MCF 10A (cell line): Measurements from ENCODE around the gene SPHKAP. TPM values are rescaled to one million over a fixed set of nuclear protein-coding genes. Genes with fewer than 3 reads are reported as not detected.
"Not testable (repeated sequence)": the region's sequence is repeated elsewhere in the genome, so short reads cannot be mapped to it uniquely, and the experiment has no call there.

Source experiments
- Bru-seq: library from RNA; stranded (reverse); fragments of 400-500 nt; gene quantifications from one replicate; lab custom pipeline; 2021; lab: Mats Ljungman, UMichigan
- BruChase-seq, 2 experiments: library from RNA; stranded (reverse); fragments of 400-500 nt; gene quantifications; one replicate each; lab custom pipeline; 2021; lab: Mats Ljungman, UMichigan
- BruUV-seq: library from RNA; stranded (reverse); fragments of 400-500 nt; replicated peaks from 2 replicates; lab custom pipeline; 2021; lab: Mats Ljungman, UMichigan
- CTCF ChIA-PET: fragments of 300-600 bp; sonication (Branson Sonifier 250); formaldehyde crosslinking; extraction: SDS; loops from one replicate; lab custom pipeline; 2021; ENCODE audit warnings: antibody characterized with exemption, inconsistent platforms; lab: Yijun Ruan, JAX
- POLR2A ChIA-PET: fragments of 300-600, 350-650 bp; sonication (Branson Sonifier 250); formaldehyde crosslinking; extraction: SDS; loops from one replicate; lab custom pipeline; 2020; ENCODE audit warnings: antibody characterized with exemption, inconsistent platforms; lab: Yijun Ruan, JAX
- DNase-seq: peaks from one replicate; pipeline ENCODE4 v3.0.0-alpha.2; 2018; ENCODE audit not compliant: unreplicated experiment
- H3K27ac Mint-ChIP-seq: one replicate; pipeline ENCODE4 v1.8.0; 2022; ENCODE audit warnings: mild to moderate bottlenecking, low read depth, mixed read lengths; ENCODE audit not compliant: unreplicated experiment
- H3K27me3 Mint-ChIP-seq: one replicate; pipeline ENCODE4 v1.8.0; 2022; ENCODE audit warnings: mixed read lengths; ENCODE audit not compliant: insufficient read depth, unreplicated experiment
- H3K36me3 Mint-ChIP-seq: one replicate; pipeline ENCODE4 v1.8.0; 2022; ENCODE audit warnings: mild to moderate bottlenecking, moderate library complexity, mixed read lengths; ENCODE audit not compliant: insufficient read depth, unreplicated experiment
- H3K4me1 Mint-ChIP-seq: one replicate; pipeline ENCODE4 v1.8.0; 2022; ENCODE audit warnings: mixed read lengths; ENCODE audit not compliant: insufficient read depth, unreplicated experiment
- H3K4me3 Mint-ChIP-seq: one replicate; pipeline ENCODE4 v1.8.0; 2022; ENCODE audit warnings: mild to moderate bottlenecking, moderate library complexity, mixed read lengths; ENCODE audit not compliant: unreplicated experiment
- H3K9me3 Mint-ChIP-seq: one replicate; pipeline ENCODE4 v1.8.0; 2022; ENCODE audit warnings: mixed read lengths; ENCODE audit not compliant: unreplicated experiment
- CTCF ChIP-seq: fragments of 200-600 bp; IDR thresholded peaks from one replicate; pipeline ENCODE4 v1.8.0; 2022; ENCODE audit warnings: antibody characterized with exemption, mild to moderate bottlenecking; ENCODE audit not compliant: unreplicated experiment
- intact Hi-C: fragments of 100-400 bp; cut with micrococcal nuclease; formaldehyde crosslinking; loops from 2 replicates; pipeline ENCODE4 v1.14.1; 2022
- long read RNA-seq: library from polyadenylated mRNA; stranded (forward); transcript quantifications from one replicate; pipeline ENCODE4 v2.0.0, GENCODE V29; 2022
- total RNA-seq: library from RNA; stranded (reverse); gene quantifications from 2 replicates; pipeline ENCODE4 v1.2.3, GENCODE V29; 2022

The SPHKAP gene
- total RNA-seq (not detected in 2 replicates), Bru-seq, nascent RNA (percentile 4 among the genes with signal in this experiment), BruChase-seq, experiment 1, labeled RNA remaining after a 6-hour chase (percentile 0 among the genes with signal in this experiment), BruChase-seq, experiment 2, labeled RNA remaining after a 2-hour chase (percentile 4 among the genes with signal in this experiment)
- long read RNA-seq = 0 reads

- no TSS peak for BruUV-seq
- CTCF ChIA-PET = no interaction called here
- H3K4me3 Mint-ChIP-seq = no peak within 1 kb of the TSS
- POLR2A ChIA-PET = no interaction called here
- no peak for DNase-seq
- intact Hi-C loops = no loop called here
- no peak for TF ChIP-seq CTCF
- peaks cover 22% of the 10 kb centered on the region for H3K27me3 Mint-ChIP-seq
- no peak within 1 kb of the TSS for H3K27ac Mint-ChIP-seq
- H3K36me3 Mint-ChIP-seq = no peaks in the 10 kb centered on the region
- peaks cover 17% of the 10 kb centered on the region for H3K9me3 Mint-ChIP-seq
- H3K4me1 Mint-ChIP-seq = no peaks in the 10 kb centered on the region
These were observed at the start of gene SPHKAP for GRCh38 chr2:228181098-228182019. Gene SPHKAP (minus strand): TSS chr2:228181687. CDS start chr2:228181598, 89 bp downstream.

GRCh38 chr2:228227466-228227865 is 46.0 kb upstream of the SPHKAP start:
- Mint-ChIP-seq H3K4me1 (no peaks in the 10 kb centered on the region), H3K27ac (no peak overlapping the region), H3K27me3 (peaks cover 12% of the 10 kb centered on the region), H3K4me3 (no peak overlapping the region), H3K9me3 (no peaks in the 10 kb centered on the region), H3K36me3 (no peaks in the 10 kb centered on the region)
- CTCF ChIA-PET = no interaction called here
- no peak for DNase-seq
- POLR2A ChIA-PET = no interaction called here
- BruUV-seq = no TSS peak
- intact Hi-C loops = no loop called here
- no peak for TF ChIP-seq CTCF

GRCh38 chr2:228224410-228224809 is 42.9 kb upstream of the SPHKAP start:
- peaks cover 12% of the 10 kb centered on the region for H3K27me3 Mint-ChIP-seq
- intact Hi-C loops = no loop called here
- H3K4me3 Mint-ChIP-seq = no peak overlapping the region
- no peaks in the 10 kb centered on the region for H3K36me3 Mint-ChIP-seq
- H3K27ac Mint-ChIP-seq = no peak overlapping the region
- ChIA-PET CTCF (no interaction called here), POLR2A (no interaction called here)
- no peaks in the 10 kb centered on the region for H3K9me3 Mint-ChIP-seq
- TF ChIP-seq CTCF = no peak
- DNase-seq = peak; percentile 53
- no TSS peak for BruUV-seq
- no peaks in the 10 kb centered on the region for H3K4me1 Mint-ChIP-seq

GRCh38 chr2:228218593-228218992 is 37.1 kb upstream of the SPHKAP start:
- POLR2A ChIA-PET = not testable (repeated sequence)

More at GRCh38 chr2:228218593-228218992, 37.1 kb upstream of the SPHKAP start:
- H3K9me3 Mint-ChIP-seq, DNase-seq, H3K4me3 Mint-ChIP-seq, BruUV-seq, H3K4me1 Mint-ChIP-seq, H3K27ac Mint-ChIP-seq, H3K27me3 Mint-ChIP-seq, H3K36me3 Mint-ChIP-seq, intact Hi-C loops: not testable (repeated sequence)
- CTCF ChIA-PET = interaction anchor here (0.5 kb wide), 1 partner anchor 1155 kb away, joined by 5 read pairs; no protein-coding TSS in a partner anchor
